Activated CD4-positive, alpha-beta T cell treated with anti-CD3 and anti-CD28 coated beads for 24 hours (primary cell): ENCODE results near the gene FKBP1A.

Source experiments
- DNase-seq, 2 donors: peaks; one replicate each; pipeline ENCODE4 v3.0.0-alpha.2; 2020; ENCODE audit warnings: low read depth in 2 of 2

The FKBP1A gene

DNA sequence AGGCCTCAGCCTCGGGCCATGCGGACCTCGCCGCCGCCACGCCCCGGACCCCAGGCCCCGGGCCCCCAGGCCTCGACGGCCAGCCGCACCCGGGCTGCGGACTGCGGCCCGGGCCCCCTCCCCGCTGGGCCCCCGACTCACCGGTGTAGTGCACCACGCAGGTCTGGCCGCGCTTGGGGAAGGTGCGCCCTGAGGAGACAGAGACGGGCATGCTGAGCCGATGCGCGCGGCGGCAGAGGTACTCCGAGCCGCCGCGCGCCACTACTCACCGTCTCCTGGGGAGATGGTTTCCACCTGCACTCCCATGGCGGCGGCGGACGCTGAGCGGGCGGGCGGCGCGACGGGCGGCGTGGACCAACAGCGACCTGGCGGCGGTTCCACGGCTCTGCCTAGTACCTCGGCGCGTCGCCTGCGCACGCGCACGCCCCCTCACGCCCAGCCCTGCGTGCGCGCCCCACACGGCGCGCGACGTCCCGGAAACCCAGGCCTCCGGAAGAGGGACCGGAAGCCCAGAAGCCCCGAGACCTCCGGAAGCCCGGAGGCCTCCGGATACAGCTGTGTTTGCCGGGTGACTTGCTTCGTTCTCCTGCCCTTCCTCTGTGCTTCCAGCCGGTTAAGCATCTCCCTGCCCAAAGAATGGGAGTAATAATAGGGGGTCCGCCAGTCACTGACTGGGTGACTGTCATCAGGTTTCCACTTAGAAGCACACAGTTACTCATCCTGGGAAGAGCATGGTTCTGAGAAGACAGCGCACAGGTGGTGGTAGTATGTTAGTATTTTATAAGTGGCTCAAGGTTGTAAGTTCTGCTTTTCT lies at the start of gene FKBP1A:
Gene FKBP1A (minus strand): TSS at position 362 of the 814 bp plus-strand sequence. CDS start 56 bp downstream, at position 306.
- DNase-seq, result peak; percentile 83

DNA sequence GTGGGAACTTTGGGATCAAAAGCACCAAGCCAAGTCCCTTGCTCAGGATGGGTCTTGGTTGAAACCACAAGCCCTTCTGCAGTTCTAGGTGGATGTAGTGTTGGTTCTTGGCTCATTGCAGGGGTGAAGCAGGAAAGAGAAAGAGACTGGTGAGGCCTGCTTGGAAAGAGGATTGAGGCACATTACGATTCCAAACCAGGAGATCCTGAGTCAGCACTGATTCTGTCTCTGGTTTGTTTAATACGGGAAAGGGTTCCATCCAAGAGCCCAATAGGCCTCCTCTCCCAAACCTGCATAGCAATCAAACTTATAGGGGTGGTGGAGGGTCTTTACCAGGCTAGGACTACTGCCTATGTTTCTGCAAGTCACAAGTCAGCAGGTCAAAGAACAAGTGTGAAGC lies 49.5 kb upstream of the FKBP1A start:
- no peak for DNase-seq

DNA sequence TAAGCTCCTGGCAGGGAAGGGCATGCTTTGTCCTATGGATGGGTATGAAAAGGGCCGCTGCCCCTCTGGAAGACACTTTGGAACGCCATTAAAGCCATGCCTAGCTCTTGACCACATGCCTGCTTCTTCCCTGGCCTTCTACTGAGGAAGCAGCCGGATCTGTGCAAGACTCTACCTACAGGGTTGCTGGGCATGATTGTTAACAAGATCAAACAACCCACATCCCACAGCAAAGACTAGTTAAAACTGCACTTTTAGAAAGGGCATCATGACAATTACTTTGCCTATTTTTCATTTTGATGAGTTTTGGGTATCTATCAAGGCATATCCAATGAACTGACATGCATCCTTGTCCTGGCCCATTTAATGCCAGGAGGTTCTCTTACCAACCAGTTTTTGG lies 48.3 kb upstream of the FKBP1A start:
- no peak for DNase-seq

DNA sequence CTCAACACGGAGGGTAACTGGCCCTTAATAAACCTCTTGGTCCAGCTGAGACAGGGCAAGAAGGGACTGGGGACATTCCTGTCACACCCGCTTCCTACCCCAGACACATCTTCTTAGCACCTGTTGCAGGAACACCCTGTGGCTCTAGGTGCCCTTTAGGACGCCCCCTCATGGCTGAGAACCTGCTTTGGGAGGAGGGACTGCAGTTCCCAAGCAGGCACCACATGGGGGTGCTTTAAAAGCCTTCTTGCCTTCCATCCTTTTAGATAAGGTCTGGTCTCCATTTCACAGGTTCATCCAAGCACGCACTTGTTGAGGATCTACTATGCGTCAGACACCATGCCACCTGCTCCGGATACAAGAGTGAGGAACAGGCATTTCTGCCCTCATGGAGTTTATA lies 47.2 kb upstream of the FKBP1A start:
- DNase-seq, result no peak

DNA sequence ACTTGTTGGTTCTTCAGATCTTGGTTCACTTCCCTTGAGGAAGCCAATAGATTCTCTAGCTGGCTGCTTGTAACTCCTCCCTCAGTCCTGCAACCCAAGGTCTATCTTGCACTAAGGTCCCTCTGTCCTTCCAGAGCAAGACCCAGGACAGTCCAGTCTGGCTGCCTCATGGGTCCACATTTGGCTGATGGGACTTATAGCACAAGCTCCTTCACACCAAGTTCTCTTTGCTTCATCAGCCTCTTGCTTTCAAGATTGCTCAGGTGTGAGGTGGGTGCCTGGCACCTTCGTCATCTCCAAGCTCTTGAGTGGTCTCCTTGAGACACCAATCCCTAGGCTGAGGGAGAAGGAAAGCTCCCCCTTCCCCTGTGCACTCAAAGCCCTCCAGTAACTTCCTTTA lies 45.5 kb upstream of the FKBP1A start:
- no peak for DNase-seq

DNA sequence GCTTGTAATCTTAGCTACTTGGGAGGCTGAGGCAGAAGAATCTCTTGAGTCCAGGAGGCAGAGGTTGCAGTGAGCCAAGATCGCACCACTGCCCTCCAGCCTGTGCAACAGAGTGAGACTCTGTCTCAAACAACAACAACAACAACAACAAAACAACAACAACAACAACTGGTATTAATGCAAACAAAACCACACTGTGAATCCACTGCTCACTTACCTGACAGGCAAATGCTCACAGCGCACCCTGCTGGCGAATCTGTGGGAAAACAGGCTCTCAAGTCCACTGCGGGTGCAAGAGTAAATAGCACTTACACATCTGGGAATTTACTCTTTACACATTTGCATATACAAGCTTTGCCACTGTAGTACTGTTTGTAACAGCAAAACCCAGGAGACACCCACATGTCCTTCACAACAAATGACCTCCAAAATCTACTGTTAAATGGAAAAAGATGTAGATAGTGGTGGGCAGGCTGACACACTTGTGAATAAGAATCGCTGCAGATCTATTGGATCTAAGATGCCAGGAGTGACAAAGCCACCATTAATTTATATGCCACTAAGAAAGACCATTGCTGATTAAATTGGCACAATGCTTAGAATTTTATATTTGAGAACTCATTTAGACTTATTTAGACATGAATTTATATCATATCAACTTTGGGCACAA lies 44.5 kb upstream of the FKBP1A start:
- peak; percentile 62 to 72 for DNase-seq

DNA sequence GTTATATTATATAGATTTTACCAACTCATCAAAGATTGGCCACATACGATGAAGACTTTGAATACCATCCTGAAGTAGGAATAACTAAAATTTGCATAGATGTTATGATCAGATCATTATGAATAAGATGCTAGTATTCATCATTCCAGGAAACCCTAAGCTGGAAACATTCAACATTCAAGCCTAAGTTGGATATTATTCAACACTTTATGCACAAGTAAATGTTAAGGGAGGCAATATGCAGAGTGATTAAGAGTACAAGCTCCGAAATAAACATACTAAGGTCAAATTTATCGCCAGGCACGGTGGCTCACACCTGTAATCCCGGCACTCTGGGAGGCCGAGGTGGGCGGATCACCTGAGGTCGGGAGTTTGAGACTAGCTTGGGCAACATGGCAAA lies 43.4 kb upstream of the FKBP1A start:
- no peak for DNase-seq

DNA sequence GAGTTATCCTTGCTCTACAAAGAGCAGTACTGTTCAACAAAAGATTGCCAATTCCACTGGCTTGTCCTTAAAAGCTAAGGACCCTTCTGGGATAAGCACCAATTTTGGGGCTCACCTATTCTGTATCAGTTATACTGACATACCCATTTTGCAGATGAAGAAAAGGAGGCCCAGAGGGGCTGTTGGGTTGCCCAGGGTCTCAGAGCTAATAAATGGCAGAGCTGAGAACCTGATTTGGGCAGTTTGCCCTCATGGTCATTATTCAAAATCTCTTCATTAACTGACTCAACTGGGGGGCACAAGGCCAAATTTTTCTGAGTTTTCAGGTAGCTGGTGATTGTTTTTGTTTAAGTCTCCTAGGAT lies 42.5 kb upstream of the FKBP1A start:
- no peak for DNase-seq

DNA sequence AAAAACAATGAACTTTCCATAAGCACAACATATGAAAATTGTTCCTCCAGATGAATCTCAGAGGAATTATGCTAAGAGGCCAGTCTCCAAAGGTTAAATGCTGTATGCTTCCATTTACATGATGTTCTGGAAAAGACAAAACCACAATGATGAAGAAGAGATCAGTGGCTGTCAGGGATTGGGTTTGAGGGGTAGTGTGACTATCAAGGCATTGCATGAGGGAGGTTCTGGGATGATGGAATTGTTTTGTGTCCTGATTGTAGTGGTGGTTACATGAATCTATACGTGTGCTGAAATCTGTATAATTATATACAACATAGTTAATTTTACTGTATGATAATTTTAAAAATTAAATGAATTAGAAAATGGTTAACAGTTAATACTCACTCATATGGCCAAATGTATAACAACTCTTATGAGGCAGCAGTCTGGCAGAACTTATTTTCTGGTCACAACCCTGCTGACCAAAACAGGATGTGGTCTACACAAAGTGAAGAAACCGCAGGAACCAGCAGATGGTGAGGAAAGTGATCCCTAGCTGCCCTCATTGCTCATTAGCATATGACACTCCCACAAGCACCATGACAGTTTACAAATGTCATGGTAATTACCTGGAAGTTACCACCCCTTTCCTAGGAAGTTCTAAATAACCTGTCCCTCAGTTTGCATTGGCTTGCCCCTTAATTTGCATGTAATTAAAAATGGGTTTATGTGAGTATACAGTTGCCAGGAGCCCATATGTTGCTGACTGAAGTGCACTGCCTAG lies 41.9 kb upstream of the FKBP1A start:
- DNase-seq, result peak; percentile 17 to 25

DNA sequence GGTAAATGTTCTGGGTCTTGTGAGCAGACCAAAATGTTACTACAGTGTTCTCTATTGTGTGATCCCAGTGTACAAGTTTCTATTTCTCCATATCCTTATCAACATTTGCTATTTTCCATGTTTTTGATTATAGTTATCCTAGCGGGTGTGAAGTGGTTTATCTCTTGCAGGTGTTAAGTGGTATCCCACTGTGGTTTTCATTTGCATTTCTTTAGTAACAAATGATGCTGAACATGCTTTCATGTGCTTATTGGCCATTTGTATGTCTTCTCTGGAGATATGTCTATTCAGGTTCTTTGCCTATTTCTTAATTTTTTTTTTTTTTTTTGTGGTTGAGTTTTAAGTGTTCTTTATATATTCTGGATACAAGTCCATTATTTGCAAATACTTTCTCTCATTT lies 38.3 kb upstream of the FKBP1A start:
- no peak for DNase-seq

DNA sequence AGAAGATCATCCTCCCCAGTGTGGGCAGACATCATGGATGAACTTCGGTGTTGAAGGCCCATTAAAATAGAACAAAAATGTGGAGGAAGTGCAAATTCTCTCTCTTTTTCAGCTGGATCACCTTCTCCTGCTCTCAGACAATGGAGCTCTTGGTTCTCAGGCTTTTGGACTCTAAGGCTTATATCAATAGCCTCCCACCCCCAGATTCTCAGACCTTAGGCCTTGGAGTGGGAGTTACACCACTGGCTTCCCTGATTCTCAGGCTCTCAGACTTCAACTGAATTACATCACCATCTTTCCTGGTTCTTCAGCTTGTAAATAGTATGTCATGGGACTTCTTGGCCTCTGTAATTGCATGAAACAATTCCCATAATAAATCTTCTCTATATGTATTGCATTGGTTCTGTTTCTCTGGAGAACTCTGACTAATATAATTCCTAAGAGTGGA lies 37.2 kb upstream of the FKBP1A start:
- no peak for DNase-seq

DNA sequence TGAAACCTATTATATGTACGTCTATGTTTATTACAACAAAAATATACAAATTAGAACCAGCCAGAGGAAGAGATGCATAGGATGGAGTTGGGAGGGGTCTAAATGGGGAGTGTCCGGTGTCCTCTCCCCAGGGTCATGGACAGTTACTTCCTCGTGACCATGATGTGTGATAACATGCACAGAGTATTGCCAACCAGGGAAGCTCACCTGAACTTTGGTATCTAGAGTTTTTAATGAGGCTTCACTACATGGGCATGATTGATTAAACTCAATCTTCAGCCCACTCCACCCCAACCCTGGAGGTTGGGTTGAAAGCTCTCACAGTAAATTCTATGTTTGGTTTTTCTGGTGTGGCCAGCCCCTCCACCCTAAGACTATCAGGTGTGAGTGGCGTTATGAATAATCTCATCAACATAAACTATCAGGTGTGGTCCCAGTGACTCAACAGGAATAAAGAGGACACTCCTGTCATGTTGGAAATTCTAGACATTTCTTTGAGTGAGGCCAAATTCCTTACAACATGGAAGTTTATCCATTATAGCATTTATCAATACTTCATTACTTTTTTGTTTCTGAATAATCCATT lies 36.4 kb upstream of the FKBP1A start:
- no peak for DNase-seq

DNA sequence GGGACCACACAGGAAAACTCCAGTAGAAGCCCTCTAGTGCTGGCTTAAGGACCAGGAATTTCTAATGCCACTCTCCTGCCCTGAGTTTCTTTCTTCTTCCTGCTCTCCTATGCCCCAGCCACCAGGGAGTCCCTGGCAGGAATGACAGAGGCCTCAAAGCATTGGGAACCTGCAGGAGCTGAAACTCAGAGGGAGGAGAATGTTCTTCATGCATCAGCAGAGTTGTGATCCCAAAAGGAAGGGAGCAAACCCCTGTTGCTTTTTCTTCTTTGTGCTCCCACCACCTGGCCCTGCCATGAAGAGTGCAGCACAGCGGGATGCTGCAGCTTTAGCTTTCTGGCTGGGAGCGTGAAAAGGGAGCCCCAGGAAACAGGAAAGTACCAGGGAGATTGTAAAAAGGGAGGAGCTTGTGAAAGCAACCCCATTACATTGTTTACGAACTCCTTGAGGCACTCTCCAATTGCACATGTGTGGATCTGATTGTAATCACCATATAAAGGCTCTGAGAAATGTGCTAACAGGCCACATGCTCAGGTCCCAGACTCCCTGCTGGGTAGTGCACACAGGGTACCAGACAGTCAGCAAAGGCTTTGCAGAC lies 34.7 kb upstream of the FKBP1A start:
- DNase-seq, result no peak

DNA sequence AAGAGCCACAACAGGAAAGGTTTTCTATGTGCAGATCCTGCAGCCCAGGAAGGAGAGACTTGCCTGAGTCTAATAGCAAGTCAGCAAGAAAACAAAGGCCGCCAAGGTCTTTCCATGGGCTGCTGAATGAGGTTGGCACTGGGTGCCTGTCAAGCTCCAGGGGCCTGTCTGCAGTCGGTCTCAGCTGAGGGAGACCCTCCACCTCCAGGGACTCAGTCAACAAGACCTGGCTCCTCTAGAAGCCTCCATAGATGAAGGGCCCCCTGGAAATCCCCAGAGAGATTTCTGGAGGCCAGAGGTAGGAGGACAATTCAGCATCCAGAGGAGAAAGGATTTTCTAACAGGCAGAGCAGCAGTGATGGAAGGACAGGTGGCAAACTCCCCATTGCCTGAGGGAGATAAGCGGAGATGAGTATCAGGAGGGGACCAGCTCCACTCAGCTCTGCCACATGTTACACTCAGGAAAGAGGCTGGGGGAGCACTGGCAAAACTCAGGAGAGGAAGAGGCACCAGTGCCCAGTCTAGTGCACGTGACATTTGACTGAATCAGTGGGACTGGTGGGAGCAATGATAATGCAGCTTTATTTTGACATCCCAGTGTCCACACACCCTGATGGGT lies 33.5 kb upstream of the FKBP1A start:
- DNase-seq, result no peak

DNA sequence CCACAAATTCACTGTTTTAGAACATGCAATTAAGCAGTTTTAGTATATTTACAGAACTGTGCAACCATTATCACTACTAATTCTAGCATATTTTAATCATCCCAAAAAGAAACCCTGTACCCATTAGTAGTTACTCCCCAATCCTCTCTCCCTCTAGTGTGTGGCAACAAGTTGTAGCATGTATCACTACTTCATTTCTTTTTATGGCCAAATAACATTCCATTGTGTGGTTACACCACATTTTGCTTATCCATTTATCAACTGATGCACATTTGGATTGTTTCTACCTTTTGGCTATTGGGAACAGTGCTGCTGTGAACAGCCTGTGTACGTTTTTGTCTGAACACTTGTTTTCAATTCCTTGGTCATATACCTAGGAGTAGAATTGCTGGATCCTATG lies 31.5 kb upstream of the FKBP1A start:
- DNase-seq, result no peak

DNA sequence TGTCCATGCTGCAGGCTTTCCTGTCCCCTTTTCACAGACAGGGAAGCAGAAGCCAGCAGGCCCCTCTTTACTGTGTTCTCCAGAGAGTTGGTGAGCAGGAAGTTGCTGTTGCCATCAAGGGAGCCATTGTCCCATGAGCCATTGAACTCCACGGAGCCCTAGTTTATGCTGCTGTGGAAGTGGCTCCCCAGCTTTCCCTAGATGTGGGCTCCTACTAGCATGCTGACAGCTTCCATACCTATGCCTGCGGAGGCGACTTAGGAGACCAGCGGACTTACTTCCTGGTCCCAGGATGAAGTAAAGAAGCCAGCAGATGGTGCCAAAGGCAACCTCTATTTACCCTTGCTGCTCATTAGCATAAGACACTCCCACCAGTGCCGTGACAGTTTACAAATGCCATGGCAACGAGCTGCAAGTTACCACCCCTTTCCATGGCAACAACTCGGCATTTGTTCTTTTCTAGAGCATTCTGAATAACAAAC lies 30.8 kb upstream of the FKBP1A start:
- no peak for DNase-seq

DNA sequence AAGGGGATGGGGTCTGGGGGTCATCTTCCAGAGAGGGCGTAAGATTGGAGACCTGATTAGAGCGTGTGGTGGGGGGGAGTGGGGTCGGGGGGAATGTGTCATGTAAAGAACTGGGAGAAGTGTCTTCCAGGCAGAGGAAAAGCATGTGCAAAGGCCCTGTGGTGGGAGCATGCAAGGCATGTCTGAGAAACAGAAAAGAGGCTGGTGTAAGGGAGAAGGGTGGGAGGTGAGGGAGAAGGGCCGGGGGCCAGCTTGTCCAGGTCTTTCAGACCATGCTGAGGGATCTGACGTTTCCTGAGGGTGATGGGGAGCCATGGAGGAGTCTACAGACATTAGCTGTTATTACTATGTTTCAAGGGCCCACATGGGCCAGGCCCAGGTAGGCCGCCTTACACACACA lies 30.4 kb upstream of the FKBP1A start:
- DNase-seq, result no peak

DNA sequence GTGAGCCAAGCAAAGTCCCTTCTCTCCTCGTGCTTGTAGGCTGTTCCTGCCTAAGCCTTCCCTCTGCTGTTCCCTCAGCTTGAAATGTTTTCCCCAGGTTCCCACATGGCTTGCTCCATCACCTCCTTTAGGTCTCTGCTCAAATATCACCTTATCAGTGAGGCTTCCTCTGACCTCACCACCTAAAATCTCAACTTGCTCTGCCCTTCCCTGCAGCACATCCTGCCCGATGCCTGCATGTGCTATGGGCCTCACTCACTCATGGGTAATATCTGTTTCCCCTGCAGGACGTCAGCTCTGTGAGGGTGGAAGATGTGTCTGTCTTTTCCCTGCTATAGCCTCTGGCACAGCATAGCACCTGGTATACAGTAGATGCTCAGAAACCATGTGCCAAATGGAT lies 29.9 kb upstream of the FKBP1A start:
- DNase-seq, result no peak

DNA sequence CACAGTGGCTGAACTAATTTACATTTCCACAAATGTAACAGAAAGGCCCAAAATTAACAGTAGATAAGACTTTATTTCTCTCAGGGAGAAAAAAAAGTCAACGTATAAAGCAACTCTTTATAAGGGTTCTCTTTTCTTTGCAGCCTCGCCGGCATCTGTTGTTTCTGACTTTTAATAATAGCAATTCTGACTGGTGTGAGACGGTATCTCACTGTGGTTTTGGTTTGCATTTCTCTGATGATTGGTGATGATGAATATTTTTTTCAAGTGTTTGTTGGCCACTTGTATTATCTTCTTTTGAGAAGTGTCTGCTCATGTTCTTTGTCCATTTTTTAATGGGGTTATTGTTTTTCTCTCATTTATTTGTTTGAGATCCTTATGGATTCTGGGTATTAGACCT lies 27.2 kb upstream of the FKBP1A start:
- no peak for DNase-seq

DNA sequence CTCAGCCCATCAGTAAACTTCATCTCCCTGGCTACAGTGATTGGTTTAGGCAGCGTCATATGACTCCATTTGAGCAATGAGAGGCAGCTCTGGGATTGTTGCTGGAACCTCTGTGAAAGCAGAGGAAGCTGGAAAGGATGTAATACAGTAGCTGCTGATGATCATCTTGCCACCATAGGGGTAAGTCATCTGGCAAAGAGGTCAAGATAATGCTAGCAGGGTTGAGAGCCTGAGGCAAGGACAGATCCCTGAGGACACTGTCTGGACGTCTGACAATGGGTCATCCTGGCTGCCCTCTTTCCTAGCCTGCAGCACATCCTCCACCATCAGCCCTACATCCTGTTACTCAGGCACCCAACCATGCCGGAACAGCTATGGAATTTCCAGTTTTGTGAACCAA lies 25.5 kb upstream of the FKBP1A start:
- no peak for DNase-seq

DNA sequence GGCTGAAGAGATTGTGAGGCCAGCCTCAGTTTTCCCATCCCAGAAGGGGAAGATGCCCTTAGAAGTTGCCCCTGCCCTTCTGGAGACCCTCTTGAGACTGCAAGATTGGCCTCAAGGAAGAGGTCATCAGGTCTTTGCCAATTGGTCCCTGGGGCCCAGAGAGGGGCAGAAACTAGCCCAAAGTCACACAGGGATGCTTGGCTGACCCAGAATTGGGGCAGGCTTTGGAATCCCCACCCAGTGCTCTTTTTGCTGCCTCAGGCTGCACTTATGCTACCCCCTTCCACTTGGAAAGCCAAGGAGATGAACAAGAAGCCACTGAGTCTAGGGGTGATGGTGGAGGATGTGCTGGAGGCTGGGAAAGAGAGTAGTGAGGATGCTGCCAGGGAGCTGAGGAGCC lies 24.9 kb upstream of the FKBP1A start:
- no peak for DNase-seq
